SK-N-SH (cell line): ENCODE measurements around the gene PRDX6. TPM values are rescaled to one million over a fixed set of nuclear protein-coding genes. Genes with fewer than 3 reads are reported as not detected.

Source experiments
- CTCF ChIA-PET: fragments of 300-600, 350-600 bp; formaldehyde crosslinking; extraction: SDS; loops from one replicate; lab custom pipeline; 2021; lab: Yijun Ruan, JAX
- POLR2A ChIA-PET: fragments of 350-600 bp; sonication (Branson Sonifier 250); formaldehyde crosslinking; extraction: SDS; loops from one replicate; lab custom pipeline; 2020; ENCODE audit warnings: antibody characterized with exemption, inconsistent platforms; lab: Yijun Ruan, JAX
- DNase-seq: peaks from one replicate; pipeline ENCODE4 v3.0.0; 2012
- H2AFZ ChIP-seq: fragments of 200-600 bp; sonication (generic); 2 replicates; pipeline ENCODE4 v1.8.1; 2016; ENCODE audit warnings: antibody characterized with exemption, mild to moderate bottlenecking, low read depth
- H3F3A ChIP-seq: fragments of 200-600 bp; sonication (generic); replicated peaks from 2 replicates; pipeline ENCODE3; 2016; ENCODE audit warnings: antibody characterized with exemption, mild to moderate bottlenecking; ENCODE audit not compliant: insufficient read depth
- H3K27ac ChIP-seq, 2 experiments: fragments of 200-500 bp in 1 of 2; fragments of 200-600 bp in 1 of 2; sonication (Bioruptor generic) in 1 of 2; sonication (generic), shearing (Covaris generic) in 1 of 2; 2 replicates each; pipeline versions ENCODE4 v1.5.1 to v1.6.1; 2014 to 2016; ENCODE audit warnings: low read depth in 2 of 2, inconsistent platforms in 1 of 2, low read length in 1 of 2, mild to moderate bottlenecking in 1 of 2, mixed read lengths in 1 of 2
- H3K27me3 ChIP-seq: fragments of 200-600 bp; sonication (generic), shearing (Covaris generic); 2 replicates; pipeline ENCODE4 v1.6.1; 2016; ENCODE audit warnings: mixed run types; ENCODE audit not compliant: insufficient read depth
- H3K36me3 ChIP-seq, 2 experiments: fragments of 200-500 bp in 1 of 2; fragments of 200-600 bp in 1 of 2; sonication (Bioruptor generic) in 1 of 2; sonication (generic) in 1 of 2; replicated peaks in 1 of 2; 2 replicates each; pipeline versions ENCODE3 to v1.5.1; 2014 to 2016; ENCODE audit warnings: low read length in 1 of 2, mild to moderate bottlenecking in 1 of 2; ENCODE audit not compliant: insufficient read depth in 2 of 2, control insufficient read depth in 1 of 2
- H3K4me1 ChIP-seq, 2 experiments: fragments of 200-500 bp in 1 of 2; fragments of 200-600 bp in 1 of 2; sonication (Bioruptor generic) in 1 of 2; sonication (generic), shearing (Covaris generic) in 1 of 2; 2 replicates each; pipeline versions ENCODE4 v1.5.1 to v1.6.1; 2014 to 2016; ENCODE audit warnings: low read depth in 1 of 2, low read length in 1 of 2, mixed run types in 1 of 2; ENCODE audit not compliant: insufficient read depth in 2 of 2, control insufficient read depth in 1 of 2
- H3K4me2 ChIP-seq: fragments of 200-600 bp; sonication (generic), shearing (Covaris generic); 2 replicates; pipeline ENCODE4 v1.6.1; 2017; ENCODE audit warnings: mixed run types
- H3K4me3 ChIP-seq, 2 experiments: fragments of 200-500 bp in 1 of 2; fragments of 200-600 bp in 1 of 2; sonication (Bioruptor generic) in 1 of 2; sonication (generic), shearing (Covaris generic) in 1 of 2; 2 replicates each; pipeline versions ENCODE4 v1.5.1 to v1.8.1; 2014 to 2016; ENCODE audit warnings: low read depth in 2 of 2, inconsistent platforms in 1 of 2, low read length in 1 of 2, mild to moderate bottlenecking in 1 of 2, mixed read lengths in 1 of 2, moderate library complexity in 1 of 2
- H3K79me2 ChIP-seq: fragments of 200-600 bp; sonication (generic); 2 replicates; pipeline ENCODE4 v1.8.1; 2017; ENCODE audit warnings: mild to moderate bottlenecking; ENCODE audit not compliant: insufficient read depth
- H3K9ac ChIP-seq: fragments of 200-600 bp; sonication (generic); 2 replicates; pipeline ENCODE4 v1.6.1; 2017; ENCODE audit warnings: mixed run types
- H3K9me2 ChIP-seq: fragments of 200-600 bp; sonication (generic); 2 replicates; pipeline ENCODE4 v1.6.1; 2017; ENCODE audit warnings: mixed run types
- H3K9me3 ChIP-seq: fragments of 200-600 bp; sonication (generic); 2 replicates; pipeline ENCODE4 v1.6.1; 2017; ENCODE audit warnings: mixed run types, mild to moderate bottlenecking, moderate library complexity
- H4K20me1 ChIP-seq: fragments of 200-600 bp; sonication (generic); 2 replicates; pipeline ENCODE4 v1.6.1; 2017; ENCODE audit warnings: mild to moderate bottlenecking, mixed run types; ENCODE audit not compliant: insufficient read depth
- CHD2 ChIP-seq: fragments of 150-350 bp; IDR thresholded peaks from 2 replicates; pipeline ENCODE4 v1.6.1; 2018; ENCODE audit warnings: low read length; ENCODE audit not compliant: partially characterized antibody
- EP300 ChIP-seq, 2 experiments: IDR thresholded peaks; 2 replicates each; pipeline versions ENCODE4 v1.4.0 to v1.6.1; 2012; ENCODE audit warnings: borderline replicate concordance in 1 of 2, low read depth in 1 of 2, low read length in 1 of 2
- FOSL2 ChIP-seq: IDR thresholded peaks from 2 replicates; pipeline ENCODE4 v1.4.0; 2012; ENCODE audit warnings: low read depth, mild to moderate bottlenecking, moderate library complexity, borderline replicate concordance
- FOXM1 ChIP-seq: IDR thresholded peaks from 2 replicates; pipeline ENCODE4 v1.4.0; 2012; ENCODE audit warnings: low read depth, mild to moderate bottlenecking
- GATA2 ChIP-seq: sonication (generic); formaldehyde crosslinking; IDR thresholded peaks from 2 replicates; pipeline ENCODE4 v1.5.0; 2020; ENCODE audit warnings: mild to moderate bottlenecking, missing genetic modification reagents
- IRF3 ChIP-seq: fragments of 150-350 bp; IDR thresholded peaks from 2 replicates; pipeline ENCODE4 v1.6.1; 2016; ENCODE audit warnings: mild to moderate bottlenecking, low read depth, low read length
- NFIC ChIP-seq: IDR thresholded peaks from 2 replicates; pipeline ENCODE4 v1.4.0; 2012; ENCODE audit warnings: borderline replicate concordance
- PBX3 ChIP-seq: IDR thresholded peaks from 2 replicates; pipeline ENCODE4; 2012
- POLR2AphosphoS5 ChIP-seq: IDR thresholded peaks from 2 replicates; pipeline ENCODE4 v1.6.1; 2012; ENCODE audit warnings: low read depth, low read length
- RAD21 ChIP-seq: IDR thresholded peaks from 2 replicates; pipeline ENCODE4 v1.6.1; 2012; ENCODE audit warnings: mild to moderate bottlenecking, low read length
- RCOR1 ChIP-seq: fragments of 150-350 bp; IDR thresholded peaks from 2 replicates; pipeline ENCODE4 v1.6.1; 2017; ENCODE audit warnings: antibody characterized with exemption, low read length
- REST ChIP-seq: IDR thresholded peaks from 2 replicates; pipeline ENCODE4 v1.6.1; 2012; ENCODE audit warnings: mild to moderate bottlenecking, low read depth, low read length, moderate library complexity
- RFX5 ChIP-seq: IDR thresholded peaks from 2 replicates; pipeline ENCODE4 v1.6.1; 2012; ENCODE audit warnings: mild to moderate bottlenecking, improper control_type of control experiment, low read length
- RXRA ChIP-seq: IDR thresholded peaks from 2 replicates; pipeline ENCODE4 v1.4.0; 2012; ENCODE audit warnings: low read depth, mild to moderate bottlenecking, borderline replicate concordance
- SMC3 ChIP-seq: IDR thresholded peaks from 2 replicates; pipeline ENCODE4 v1.6.1; 2012; ENCODE audit warnings: low read depth, low read length, improper control_type of control experiment
- TCF12 ChIP-seq: IDR thresholded peaks from 2 replicates; pipeline ENCODE4 v1.4.0; 2012
- USF1 ChIP-seq: IDR thresholded peaks from 2 replicates; pipeline ENCODE4 v1.4.0; 2012; ENCODE audit warnings: low read depth, borderline replicate concordance
- YY1 ChIP-seq: IDR thresholded peaks from 2 replicates; pipeline ENCODE4 v1.4.0; 2012; ENCODE audit warnings: low read depth, mild to moderate bottlenecking
- ZBTB33 ChIP-seq: IDR thresholded peaks from 2 replicates; pipeline ENCODE4 v1.4.0; 2012; ENCODE audit warnings: low read depth, borderline replicate concordance
- WGBS: methylation state at CpG from one replicate; pipeline ENCODE4 v1.1.6; 2017; ENCODE audit warnings: low lambda C conversion rate; 5-methylcytosine and 5-hydroxymethylcytosine counted together
- polyA plus RNA-seq, 3 experiments: library from polyadenylated mRNA; depleted of rRNA; stranded (reverse); fragments of >200 nt; gene quantifications; 2 replicates each; pipeline ENCODE4 v1.2.3, GENCODE V29; 2012

PRDX6 gene
- polyA plus RNA-seq, 1 of the 3 experiments (the other 2 are of a cell fraction), result 224 TPM

- Histone ChIP-seq H3K9ac (no peak overlapping the region), H3K36me3 (peaks cover 5 to 11% of the 10 kb centered on the region in 2 experiments), H3F3A (no peaks in the 10 kb centered on the region), H3K9me2 (no peaks in the 10 kb centered on the region), H4K20me1 (no peaks in the 10 kb centered on the region), H3K4me2 (no peak overlapping the region), H2AFZ (no peak overlapping the region), H3K4me3 (no peak overlapping the region), H3K4me1 (no peaks in the 10 kb centered on the region), H3K9me3 (0 out of 2 replicates have a peak, but pooled peaks cover 8% of the 10 kb centered on the region), H3K27me3 (no peaks in the 10 kb centered on the region), H3K79me2 (0 out of 2 replicates have a peak, but pooled peaks cover 3% of the 10 kb centered on the region), H3K27ac (no peak overlapping the region)
- ChIA-PET POLR2A (no interaction called here), CTCF (no interaction called here)
- WGBS, result 85% methylated on average over 1 of the region's 1 CpG
- no peak for DNase-seq
- no peak for TF ChIP-seq CHD2
- no peak for TF ChIP-seq FOSL2
- TF ChIP-seq NFIC, result no peak
- TF ChIP-seq REST, result no peak
- TF ChIP-seq EP300 (IDR thresholded peaks at IDR 0.05; ENCODE audit: borderline replicate concordance in 1 of 2, low read depth in 1 of 2, low read length in 1 of 2), result no peak
- TF ChIP-seq RAD21, result no peak
- no peak for TF ChIP-seq RCOR1
- TF ChIP-seq GATA2 (CRISPR knock-in tag), result no peak
- TF ChIP-seq RFX5, result no peak
- no peak for TF ChIP-seq USF1
- TF ChIP-seq POLR2AphosphoS5, result no peak
- no peak for TF ChIP-seq SMC3
- TF ChIP-seq RXRA, result no peak
- TF ChIP-seq YY1, result no peak
- TF ChIP-seq PBX3, result no peak
- no peak for TF ChIP-seq FOXM1
- no peak for TF ChIP-seq ZBTB33
- no peak for TF ChIP-seq IRF3
- TF ChIP-seq TCF12, result no peak
Measured at GRCh38 chr1:173444757-173445156, 32.4 kb upstream of the PRDX6 start.
